K562 (cell line): ENCODE results near the gene CAMSAP2. TPM values are rescaled to one million over a fixed set of nuclear protein-coding genes. Genes with fewer than 3 reads are reported as not detected.

Source experiments
- ATAC-seq: fragments of 200-7000 bp; cut with Tn5 transposase; 3 replicates; pipeline ENCODE4 v1.9.1; 2020; ENCODE audit warnings: moderate library complexity
- BruUV-seq: library from RNA; stranded (reverse); fragments of 400-500 nt; replicated peaks from 2 replicates; lab custom pipeline; 2021; lab: Mats Ljungman, UMichigan
- CTCF ChIA-PET: fragments of 300-600 bp; formaldehyde crosslinking; extraction: SDS; loops from one replicate; lab custom pipeline; 2021; ENCODE audit warnings: low intra/inter-chr PET ratio; lab: Yijun Ruan, JAX
- POLR2A ChIA-PET: fragments of 300-600, 350-650 bp; sonication (Branson Sonifier 250); formaldehyde crosslinking; extraction: SDS; loops from one replicate; lab custom pipeline; 2021; ENCODE audit warnings: antibody characterized with exemption, inconsistent platforms; lab: Yijun Ruan, JAX
- DNase-seq, 4 experiments: peaks; one replicate each; pipeline versions ENCODE4 v3.0.0 to v3.0.0-alpha.2; 2011 to 2018; ENCODE audit warnings: low spot score in 3 of 4, mixed read lengths in 3 of 4; ENCODE audit errors: extremely low read depth in 1 of 4
- FAIRE-seq: peaks from 2 replicates; lab custom pipeline; 2011; peaks lifted over from hg19 to GRCh38; lab: Jason Lieb, UNC
- H2AFZ ChIP-seq: 2 replicates; pipeline ENCODE4 v1.6.0; 2011; ENCODE audit warnings: low read depth, low read length, control low read depth, inconsistent platforms
- H3K27ac ChIP-seq: fragments of 200-600 bp; 3 replicates; pipeline ENCODE4 v1.8.0; 2011; ENCODE audit warnings: low read depth, mild to moderate bottlenecking, control low read depth, inconsistent platforms, low read length, moderate library complexity, mixed read lengths; ENCODE audit errors: extremely low read depth
- H3K27me3 ChIP-seq, 2 experiments: fragments of 300-600 bp in 1 of 2; 2 replicates in 1 of 2; 3 replicates in 1 of 2; pipeline versions ENCODE4 v1.6.0 to v1.8.0; 2011; ENCODE audit warnings: inconsistent platforms in 2 of 2, low read length in 2 of 2, mild to moderate bottlenecking in 1 of 2, mixed read lengths in 1 of 2, moderate library complexity in 1 of 2; ENCODE audit not compliant: control insufficient read depth in 2 of 2, insufficient read depth in 2 of 2
- H3K36me3 ChIP-seq: fragments of 300-600 bp; 3 replicates; pipeline ENCODE4 v1.8.0; 2011; ENCODE audit warnings: mild to moderate bottlenecking, low read length, inconsistent platforms; ENCODE audit not compliant: control insufficient read depth, insufficient read depth
- H3K4me1 ChIP-seq, 2 experiments: fragments of 200-600 bp in 1 of 2; replicated peaks in 1 of 2; 2 replicates in 1 of 2; 3 replicates in 1 of 2; pipeline versions ENCODE4 v1.5.1 to v1.8.0; 2011; ENCODE audit warnings: inconsistent platforms in 2 of 2, low read length in 2 of 2, mild to moderate bottlenecking in 1 of 2, mixed read lengths in 1 of 2, moderate library complexity in 1 of 2; ENCODE audit not compliant: control insufficient read depth in 2 of 2, insufficient read depth in 2 of 2
- H3K4me2 ChIP-seq: 2 replicates; pipeline ENCODE4 v1.6.1; 2011; ENCODE audit warnings: low read length, control low read depth, inconsistent platforms, mixed read lengths; ENCODE audit not compliant: insufficient read depth
- H3K4me3 ChIP-seq: fragments of 200-600 bp; sonication (generic), shearing (Covaris generic); 2 replicates; pipeline ENCODE4 v1.5.1; 2016; ENCODE audit warnings: control low read depth, inconsistent platforms
- H3K79me2 ChIP-seq: fragments of 200-600 bp; 3 replicates; pipeline ENCODE4 v1.8.0; 2011; ENCODE audit warnings: low read length, inconsistent platforms; ENCODE audit not compliant: control insufficient read depth, insufficient read depth
- H3K9ac ChIP-seq, 2 experiments: 2 replicates each; pipeline versions ENCODE4 v1.6.0 to v1.6.1; 2011; ENCODE audit warnings: low read depth in 2 of 2, low read length in 2 of 2, control low read depth in 1 of 2, inconsistent platforms in 1 of 2, mild to moderate bottlenecking in 1 of 2, mixed read lengths in 1 of 2; ENCODE audit not compliant: insufficient read depth in 1 of 2
- H3K9me1 ChIP-seq: one replicate; pipeline ENCODE4 v1.6.0; 2011; ENCODE audit warnings: inconsistent platforms, mild to moderate bottlenecking, low read length, moderate library complexity; ENCODE audit not compliant: control insufficient read depth, insufficient read depth
- H3K9me3 ChIP-seq: replicated peaks from 2 replicates; pipeline ENCODE4 v1.5.1; 2011; ENCODE audit warnings: low read depth, low read length, inconsistent platforms; ENCODE audit not compliant: control insufficient read depth, insufficient read depth
- H4K20me1 ChIP-seq: replicated peaks from 2 replicates; pipeline ENCODE4 v1.6.1; 2011; ENCODE audit warnings: low read length, inconsistent platforms, mixed read lengths; ENCODE audit not compliant: control insufficient read depth, insufficient read depth
- SMAD4 ChIP-seq: fragments of 250-450 bp; sonication (Bioruptor Pico); conservative IDR thresholded peaks from 2 replicates; pipeline ENCODE4 v1.8.0; 2021; ENCODE audit warnings: inconsistent platforms, mild to moderate bottlenecking, moderate library complexity
- ZFP36 ChIP-seq: fragments of 150-350 bp; IDR thresholded peaks from 2 replicates; pipeline ENCODE4 v1.6.1; 2018; ENCODE audit warnings: low read length, low read depth; ENCODE audit not compliant: partially characterized antibody
- WGBS: fragments of 100-300 bp; shearing (Covaris generic); methylation state at CpG from one replicate; pipeline ENCODE4 v1.1.6; 2016; ENCODE audit warnings: low coverage, mixed read lengths; ENCODE audit not compliant: insufficient coverage; ENCODE audit errors: missing lambda C conversion rate; 5-methylcytosine and 5-hydroxymethylcytosine counted together
- in situ Hi-C: fragments of 300-500 bp; cut with MboI; formaldehyde crosslinking; loops from 4 replicates; pipeline ENCODE4 v1.15.0; 2018; ENCODE audit warnings: inconsistent platforms, mixed read lengths
- intact Hi-C: fragments of 100-400 bp; cut with micrococcal nuclease; formaldehyde crosslinking; loops from 2 replicates; pipeline ENCODE4 v1.14.2; 2022
- polyA plus RNA-seq, 8 experiments: library from polyadenylated mRNA; depleted of rRNA in 4 of 8; stranded (reverse) in 5 of 8; unstranded in 3 of 8; fragments of >200 nt; fragmentation: Nextera tagmentation in 2 of 8; fragmentation: Illumina TruSeq in 1 of 8; extraction: Ambion mirVana in 2 of 8; extraction: Trizol in 1 of 8; gene quantifications; 2 replicates each; pipeline versions ENCODE4 v1.2.1 to v1.2.3, GENCODE V29; 2011 to 2014; ENCODE audit warnings: inconsistent platforms in 1 of 8, missing spikeins in 1 of 8
- total RNA-seq, 7 experiments: library from RNA; depleted of rRNA in 6 of 7; stranded (reverse); fragments of >200 nt in 6 of 7; fragmentation: Illumina TruSeq in 2 of 7; extraction: Trizol in 2 of 7; gene quantifications; 2 replicates each; pipeline versions ENCODE4 v1.2.1 to v1.2.3, GENCODE V29; 2011 to 2021; ENCODE audit warnings: low replicate concordance in 1 of 7
- TF ChIP-seq, protein P1 (sequence below): sonication (generic); formaldehyde crosslinking; IDR thresholded peaks from 2 replicates; pipeline ENCODE4 v1.8.0; 2022; ENCODE audit warnings: mild to moderate bottlenecking, missing genetic modification reagents

The CAMSAP2 gene
- total and polyA plus RNA-seq, 9 of the 15 experiments (the other 6 are each of a cell fraction or from before 2014, with no cell fraction given) = 1.4 to 7.5 (median 2.7) TPM

DNA sequence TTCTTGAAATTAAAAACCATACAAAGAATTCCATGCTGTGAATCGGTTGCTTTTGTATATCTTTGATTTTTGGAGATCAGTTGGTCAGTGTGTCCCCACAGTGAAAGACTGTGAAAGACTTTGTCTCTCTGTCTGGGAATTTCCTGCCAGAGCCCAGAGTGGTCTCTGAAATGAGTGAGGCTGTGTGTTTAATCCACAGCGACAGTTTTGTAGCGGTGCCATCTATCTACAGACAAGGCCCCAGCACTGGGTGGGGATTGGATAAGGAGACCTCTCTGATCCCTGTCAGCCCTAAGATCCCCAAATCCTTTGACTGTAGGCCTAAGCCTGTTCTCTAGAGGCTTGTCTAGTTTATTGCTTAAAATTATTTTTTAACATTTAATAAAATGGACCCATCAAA lies 144.4 kb downstream of the CAMSAP2 start:
- Histone ChIP-seq H3K4me2 (no peak overlapping the region), H3K9ac (no peak overlapping the region), H3K4me3 (no peak overlapping the region), H3K9me1 (no peaks in the 10 kb centered on the region), H3K79me2 (no peaks in the 10 kb centered on the region), H2AFZ (no peak overlapping the region), H3K27me3 (peaks cover 37 to 46% of the 10 kb centered on the region in 2 experiments), H3K9me3 (no peaks in the 10 kb centered on the region), H3K27ac (no peak overlapping the region), H3K4me1 (peaks cover 3 to 7% of the 10 kb centered on the region in 2 experiments; a peak in 3 of 5 replicates), H4K20me1 (peaks cover 6% of the 10 kb centered on the region; the same call in 1 of the 2 replicates), H3K36me3 (no peaks in the 10 kb centered on the region)
- TF ChIP-seq, protein P1, sequence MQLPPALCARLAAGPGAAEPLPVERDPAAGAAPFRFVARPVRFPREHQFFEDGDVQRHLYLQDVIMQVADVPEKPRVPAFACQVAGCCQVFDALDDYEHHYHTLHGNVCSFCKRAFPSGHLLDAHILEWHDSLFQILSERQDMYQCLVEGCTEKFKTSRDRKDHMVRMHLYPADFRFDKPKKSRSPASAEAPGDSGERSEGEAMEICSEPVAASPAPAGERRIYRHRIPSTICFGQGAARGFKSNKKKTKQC (CRISPR knock-in tag) = no peak
- TF ChIP-seq SMAD4 (CRISPR knock-in tag) (no peak), ZFP36 (peak; percentile 7)
- no TSS peak for BruUV-seq
- FAIRE-seq (no peak), ATAC-seq (no peak), DNase-seq (no peak)
- intact Hi-C loops = no loop called here
- 6% methylated on average over 3 of the region's 3 CpGs for WGBS
- CTCF ChIA-PET = no interaction called here
- POLR2A ChIA-PET = no interaction called here
- in situ Hi-C loops = no loop called here
